ENCODE data around the gene GNPTAB. TPM values are rescaled to one million over a fixed set of nuclear protein-coding genes. Genes with fewer than 3 reads are reported as not detected.
A peak's percentile ranks its signal among the peaks of the same experiment; 100 is the strongest.
"Not testable (repeated sequence)": the region's sequence is repeated elsewhere in the genome, so short reads cannot be mapped to it uniquely, and the experiment has no call there.

The GNPTAB gene
- total RNA-seq, 1 donor from 2014 or later: 25.9 TPM

DNA sequence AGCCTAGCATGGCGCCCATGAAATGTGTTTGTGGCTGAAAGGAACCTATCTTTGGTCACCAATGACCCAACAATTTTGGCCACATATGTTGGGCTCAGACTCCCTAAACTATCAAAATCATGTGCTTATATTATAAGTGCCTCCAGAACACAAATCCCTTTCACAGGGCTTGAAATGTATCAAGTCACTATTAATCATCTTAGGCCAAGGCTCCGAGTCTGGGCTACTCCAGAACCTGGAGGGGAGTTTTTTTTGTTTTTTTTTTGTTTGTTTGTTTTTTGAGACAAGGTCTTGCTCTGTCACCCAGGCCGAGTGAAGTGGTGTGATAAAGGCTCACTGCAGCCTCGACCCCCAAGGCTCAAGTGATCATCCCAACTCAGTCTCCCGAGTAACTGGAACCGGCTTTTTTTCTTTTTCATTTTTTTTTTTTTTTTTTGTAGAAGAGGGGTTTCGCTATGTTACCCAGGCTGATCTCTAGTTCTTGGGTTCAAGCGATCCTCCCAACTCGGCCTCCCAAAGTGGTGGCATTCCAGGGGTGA, 45.6 kb upstream of the GNPTAB start:
- Mint-ChIP-seq H3K9me3 (ENCODE audit: low read depth) (no peaks in the 10 kb centered on the region), H3K4me3 (ENCODE audit: unreplicated experiment) (peak overlapping the region; percentile 93), H3K36me3 (ENCODE audit: low read depth) (peaks cover 1% of the 10 kb centered on the region), H3K27me3 (ENCODE audit: low read depth) (no peaks in the 10 kb centered on the region), H3K4me1 (ENCODE audit: low read depth) (peaks cover 19% of the 10 kb centered on the region), H3K27ac (ENCODE audit: unreplicated experiment) (peak overlapping the region; percentile 86)
- TF ChIP-seq, protein P1, sequence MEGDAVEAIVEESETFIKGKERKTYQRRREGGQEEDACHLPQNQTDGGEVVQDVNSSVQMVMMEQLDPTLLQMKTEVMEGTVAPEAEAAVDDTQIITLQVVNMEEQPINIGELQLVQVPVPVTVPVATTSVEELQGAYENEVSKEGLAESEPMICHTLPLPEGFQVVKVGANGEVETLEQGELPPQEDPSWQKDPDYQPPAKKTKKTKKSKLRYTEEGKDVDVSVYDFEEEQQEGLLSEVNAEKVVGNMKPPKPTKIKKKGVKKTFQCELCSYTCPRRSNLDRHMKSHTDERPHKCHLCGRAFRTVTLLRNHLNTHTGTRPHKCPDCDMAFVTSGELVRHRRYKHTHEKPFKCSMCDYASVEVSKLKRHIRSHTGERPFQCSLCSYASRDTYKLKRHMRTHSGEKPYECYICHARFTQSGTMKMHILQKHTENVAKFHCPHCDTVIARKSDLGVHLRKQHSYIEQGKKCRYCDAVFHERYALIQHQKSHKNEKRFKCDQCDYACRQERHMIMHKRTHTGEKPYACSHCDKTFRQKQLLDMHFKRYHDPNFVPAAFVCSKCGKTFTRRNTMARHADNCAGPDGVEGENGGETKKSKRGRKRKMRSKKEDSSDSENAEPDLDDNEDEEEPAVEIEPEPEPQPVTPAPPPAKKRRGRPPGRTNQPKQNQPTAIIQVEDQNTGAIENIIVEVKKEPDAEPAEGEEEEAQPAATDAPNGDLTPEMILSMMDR (IDR thresholded peaks at IDR 0.05): no peak
- no peak for DNase-seq (ENCODE audit: low spot score)

DNA sequence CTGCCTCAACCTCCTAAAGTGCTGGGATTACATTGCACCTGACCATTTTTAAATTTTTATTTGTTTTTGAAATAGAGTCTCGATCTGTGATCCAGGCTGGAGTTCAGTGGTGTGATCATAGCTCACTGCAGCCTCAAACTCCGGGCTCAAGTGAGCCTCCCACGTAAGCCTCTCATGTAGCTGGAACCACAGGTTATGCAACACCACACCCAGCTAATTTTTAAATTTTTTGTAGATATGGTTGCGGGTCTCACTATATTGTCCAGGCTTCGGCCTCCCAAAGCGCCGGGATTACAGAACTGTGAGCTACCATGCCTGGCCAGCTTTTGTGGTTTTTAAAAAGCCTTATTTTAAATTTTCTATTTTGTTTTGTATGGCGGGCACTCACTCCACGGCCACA, 44.4 kb upstream of the GNPTAB start:
- TF ChIP-seq, protein P1 (IDR thresholded peaks at IDR 0.05): no peak
- Mint-ChIP-seq H3K36me3 (ENCODE audit: low read depth) (peaks cover 1% of the 10 kb centered on the region), H3K27me3 (ENCODE audit: low read depth) (no peaks in the 10 kb centered on the region), H3K9me3 (ENCODE audit: low read depth) (no peaks in the 10 kb centered on the region), H3K4me1 (ENCODE audit: low read depth) (peaks cover 19% of the 10 kb centered on the region), H3K27ac (ENCODE audit: unreplicated experiment) (no peak overlapping the region), H3K4me3 (ENCODE audit: unreplicated experiment) (no peak overlapping the region)
- DNase-seq (ENCODE audit: low spot score): no peak

DNA sequence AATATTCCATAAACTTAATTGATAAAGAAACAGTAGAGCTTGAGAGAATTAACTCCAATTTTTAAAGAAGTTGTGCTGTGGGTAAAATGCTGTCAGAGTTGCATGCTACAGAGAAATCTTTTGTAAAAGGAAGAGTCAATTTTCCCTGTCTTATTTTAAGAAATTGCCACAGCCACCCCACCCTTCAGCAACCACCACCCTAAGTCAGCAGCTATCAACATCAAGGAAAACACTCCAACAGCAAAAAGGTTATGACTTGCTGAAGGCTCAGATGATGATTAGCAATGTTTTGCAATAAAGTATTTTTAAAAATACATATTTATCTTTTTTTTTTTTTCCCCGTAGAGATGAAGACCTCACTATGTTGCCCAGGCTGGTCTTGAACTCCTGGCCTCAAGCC, 40.2 kb upstream of the GNPTAB start:
- Mint-ChIP-seq H3K27me3 (ENCODE audit: low read depth) (no peaks in the 10 kb centered on the region), H3K36me3 (ENCODE audit: low read depth) (peaks cover 1% of the 10 kb centered on the region), H3K9me3 (ENCODE audit: low read depth) (peaks cover 2% of the 10 kb centered on the region), H3K4me1 (ENCODE audit: low read depth) (peaks cover 4% of the 10 kb centered on the region), H3K27ac (ENCODE audit: unreplicated experiment) (no peak overlapping the region), H3K4me3 (ENCODE audit: unreplicated experiment) (no peak overlapping the region)
- DNase-seq (ENCODE audit: low spot score): no peak
- TF ChIP-seq, protein P1 (IDR thresholded peaks at IDR 0.05): no peak

DNA sequence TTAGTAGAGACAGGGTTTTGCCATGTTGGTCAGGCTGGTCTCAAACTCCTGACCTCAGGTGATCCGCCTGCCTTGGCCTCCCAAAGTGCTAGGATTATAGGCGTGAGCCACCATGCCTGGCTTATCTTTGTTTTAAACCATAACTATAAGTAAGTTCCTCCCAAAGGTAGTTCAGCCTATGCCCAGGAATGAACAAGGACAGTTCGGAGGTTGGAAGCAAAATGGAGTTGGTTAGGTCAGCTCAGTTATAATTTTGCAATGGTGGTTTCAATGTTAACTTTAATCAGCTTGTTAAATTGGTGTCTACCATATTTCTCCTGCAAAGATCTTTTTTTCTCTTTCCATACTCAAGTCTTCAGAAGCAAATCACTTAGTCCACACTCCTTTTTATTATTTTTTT, 36.9 kb upstream of the GNPTAB start:
- not testable (repeated sequence) for H3K4me1 Mint-ChIP-seq (ENCODE audit: low read depth); H3K4me3 Mint-ChIP-seq (ENCODE audit: unreplicated experiment); H3K9me3 Mint-ChIP-seq (ENCODE audit: low read depth); DNase-seq (ENCODE audit: low spot score); H3K36me3 Mint-ChIP-seq (ENCODE audit: low read depth); H3K27me3 Mint-ChIP-seq (ENCODE audit: low read depth); H3K27ac Mint-ChIP-seq (ENCODE audit: unreplicated experiment)

DNA sequence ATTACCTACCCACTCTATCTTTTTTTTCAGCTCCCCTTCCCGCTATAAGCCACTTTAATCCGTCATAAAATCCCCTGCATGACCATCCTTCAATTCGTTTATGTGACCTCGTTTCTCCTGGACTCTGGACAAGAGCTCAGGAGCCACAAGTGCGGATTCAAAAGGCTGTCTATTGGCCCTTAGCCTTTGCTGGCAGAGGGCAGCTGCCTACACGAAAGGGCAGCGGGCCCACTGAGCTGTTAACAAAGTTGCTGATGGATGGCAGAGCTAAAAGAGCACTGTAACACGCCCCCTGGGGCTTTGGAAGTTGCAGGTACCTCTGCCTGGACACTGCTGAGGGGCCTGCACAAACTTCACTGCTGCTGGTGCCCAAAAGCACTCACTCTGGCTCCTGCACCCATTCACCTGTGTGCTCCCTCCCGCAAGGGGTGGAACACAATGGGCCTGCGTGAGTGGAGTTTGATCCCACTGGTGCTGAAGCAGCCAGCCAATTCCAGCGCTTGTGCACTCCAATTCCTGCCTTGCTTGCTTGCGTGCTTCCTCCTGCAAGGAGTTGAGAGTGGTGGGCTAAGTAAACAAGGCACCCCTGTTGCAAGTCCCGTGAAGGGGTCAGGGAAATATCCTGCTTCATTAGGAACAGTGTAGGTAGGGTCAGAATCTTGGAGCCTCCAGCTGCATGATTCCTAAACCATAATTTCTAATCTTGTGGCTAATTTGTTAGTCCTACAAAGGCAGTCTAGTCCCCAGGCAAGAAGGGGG, 36.0 kb upstream of the GNPTAB start:
- Mint-ChIP-seq H3K27me3 (ENCODE audit: low read depth) (no peaks in the 10 kb centered on the region), H3K36me3 (ENCODE audit: low read depth) (peaks cover 5% of the 10 kb centered on the region), H3K9me3 (ENCODE audit: low read depth) (peaks cover 9% of the 10 kb centered on the region), H3K27ac (ENCODE audit: unreplicated experiment) (no peak overlapping the region), H3K4me3 (ENCODE audit: unreplicated experiment) (no peak overlapping the region), H3K4me1 (ENCODE audit: low read depth) (peaks cover 7% of the 10 kb centered on the region)
- TF ChIP-seq, protein P1 (IDR thresholded peaks at IDR 0.05): no peak
- DNase-seq (ENCODE audit: low spot score): no peak

DNA sequence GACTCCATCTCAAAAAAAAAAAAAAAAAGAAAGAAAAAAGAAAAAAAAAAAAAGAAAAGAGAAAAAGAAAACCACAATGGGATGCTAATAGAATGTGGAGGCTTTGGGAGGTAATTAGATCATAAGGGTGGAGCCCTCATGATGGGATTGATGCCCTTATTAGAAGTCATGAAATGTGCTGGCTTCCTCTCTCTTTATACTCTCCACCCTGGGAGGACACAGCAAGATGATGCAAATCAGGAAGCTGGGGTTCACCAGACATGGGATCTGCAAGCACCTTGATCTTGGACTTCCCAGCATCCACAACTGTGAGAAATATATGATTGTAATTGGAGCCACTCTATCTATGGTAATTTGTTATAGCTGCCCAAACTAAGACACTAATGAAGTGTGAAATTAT, 33.2 kb upstream of the GNPTAB start:
- H3K27me3 Mint-ChIP-seq (ENCODE audit: low read depth): no peaks in the 10 kb centered on the region
- TF ChIP-seq, protein P1 (IDR thresholded peaks at IDR 0.05): no peak
- H3K27ac Mint-ChIP-seq (ENCODE audit: unreplicated experiment): no peak overlapping the region
- H3K4me1 Mint-ChIP-seq (ENCODE audit: low read depth): peaks cover 27% of the 10 kb centered on the region
- H3K36me3 Mint-ChIP-seq (ENCODE audit: low read depth): peaks cover 4% of the 10 kb centered on the region
- no peak overlapping the region for H3K4me3 Mint-ChIP-seq (ENCODE audit: unreplicated experiment)
- DNase-seq (ENCODE audit: low spot score): no peak
- peaks cover 7% of the 10 kb centered on the region for H3K9me3 Mint-ChIP-seq (ENCODE audit: low read depth)

Measured in chondrocyte (in vitro differentiated cells).